GM03348 (cell line): ENCODE data around the gene ATPAF1.

Source experiments
- DNase-seq: peaks from one replicate; pipeline ENCODE4 v3.0.0; 2012; ENCODE audit warnings: low spot score

Gene ATPAF1

GRCh38 chr1:46615735-46616134 lies 52.4 kb downstream of the ATPAF1 start:
- no peak for DNase-seq

DNA sequence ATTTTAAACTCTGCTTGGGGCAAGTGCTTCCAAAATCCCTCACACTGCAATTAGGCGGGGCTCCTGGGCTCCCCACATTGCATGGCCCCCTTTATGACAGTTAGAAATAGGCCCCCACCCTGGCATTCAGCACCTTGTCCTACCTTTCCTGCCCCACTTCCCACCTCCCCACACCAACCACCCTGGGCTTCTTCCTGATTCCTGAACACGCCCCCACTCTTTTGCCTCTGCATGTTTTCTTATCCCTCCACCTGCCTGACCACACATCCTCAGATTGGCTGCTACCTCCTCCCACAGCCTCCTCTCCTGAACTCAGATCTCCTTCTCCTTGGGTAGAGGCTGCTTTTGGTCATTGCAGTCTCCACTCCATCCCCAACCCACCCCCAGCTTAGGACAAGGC lies 53.1 kb downstream of the ATPAF1 start:
- DNase-seq: no peak

- DNase-seq: no peak
Measured at GRCh38 chr1:46614604-46614984, 53.6 kb downstream of the ATPAF1 start.

DNA sequence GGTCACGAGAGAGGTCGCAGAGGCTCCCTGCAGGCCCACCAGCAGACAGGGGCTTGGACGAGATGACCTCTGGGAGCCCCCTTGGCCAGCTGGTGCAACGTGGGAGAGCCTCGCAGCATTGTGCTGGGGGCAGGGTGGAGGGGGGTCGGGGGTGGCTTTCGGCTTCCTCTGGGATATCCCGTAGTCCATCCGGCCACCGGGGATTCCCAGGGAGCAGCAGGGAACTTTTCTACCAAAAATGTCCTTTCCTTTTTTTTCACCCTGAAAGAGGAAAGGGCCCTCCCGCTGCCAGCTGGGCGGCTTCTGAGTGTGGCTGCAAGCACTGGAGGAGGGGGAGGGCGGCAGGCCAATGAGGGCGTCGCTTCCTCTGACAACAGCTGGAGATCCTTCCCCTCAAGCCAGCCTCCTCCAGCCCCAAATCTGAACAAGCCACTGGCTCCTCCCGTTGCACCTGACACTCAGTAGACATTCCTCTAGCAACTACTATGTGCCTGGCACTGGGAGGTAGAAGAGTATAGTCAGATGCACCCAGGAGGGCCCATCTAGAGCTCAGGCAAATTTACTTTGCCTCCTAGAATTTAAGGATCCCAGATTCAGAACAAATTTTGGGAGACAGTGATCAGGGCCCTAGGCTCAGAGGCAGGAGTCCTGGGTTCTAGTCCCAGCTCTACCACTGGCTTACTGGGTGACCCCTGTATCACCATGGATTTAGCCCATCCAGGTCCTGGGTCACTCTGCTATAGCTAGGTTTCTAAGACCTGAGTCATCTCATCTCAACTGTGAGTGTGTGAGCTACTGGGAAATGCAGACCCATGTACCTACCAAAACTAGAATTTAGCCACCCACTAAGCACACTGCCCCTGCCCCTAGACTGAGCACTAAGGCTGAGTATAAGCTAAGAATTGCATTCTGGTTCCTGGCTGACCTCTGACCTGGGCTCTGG lies 54.2 kb downstream of the ATPAF1 start:
- DNase-seq: peak; percentile 91

- no peak for DNase-seq
Measured at GRCh38 chr1:46612937-46613660, 55.1 kb downstream of the ATPAF1 start.

DNA sequence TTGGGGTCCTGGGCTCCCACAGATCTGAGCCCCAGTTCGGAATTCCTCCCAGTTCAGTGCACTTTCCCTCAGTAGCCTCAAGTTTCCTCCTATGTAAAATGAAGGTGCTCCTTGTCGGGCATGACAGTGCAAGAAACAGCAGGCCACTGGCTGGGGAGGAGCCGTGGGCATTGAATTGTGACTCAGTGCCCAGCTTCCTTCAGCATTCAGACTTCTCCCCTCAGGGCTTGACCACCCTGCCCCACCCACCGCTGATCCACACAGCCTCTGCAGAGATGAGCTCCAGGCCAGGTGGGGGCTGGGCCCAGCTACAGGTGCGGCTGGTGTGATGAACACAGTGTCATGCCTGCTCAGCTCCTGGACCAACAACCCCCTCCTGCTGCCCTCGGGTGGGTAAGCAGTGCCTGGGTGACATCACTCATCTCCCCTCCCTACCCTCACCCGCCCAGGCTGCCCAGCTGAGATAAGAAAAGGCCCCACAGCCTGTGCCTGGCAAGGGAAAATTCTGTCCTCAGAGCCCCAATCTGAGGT lies 56.4 kb downstream of the ATPAF1 start:
- DNase-seq: no peak

DNA sequence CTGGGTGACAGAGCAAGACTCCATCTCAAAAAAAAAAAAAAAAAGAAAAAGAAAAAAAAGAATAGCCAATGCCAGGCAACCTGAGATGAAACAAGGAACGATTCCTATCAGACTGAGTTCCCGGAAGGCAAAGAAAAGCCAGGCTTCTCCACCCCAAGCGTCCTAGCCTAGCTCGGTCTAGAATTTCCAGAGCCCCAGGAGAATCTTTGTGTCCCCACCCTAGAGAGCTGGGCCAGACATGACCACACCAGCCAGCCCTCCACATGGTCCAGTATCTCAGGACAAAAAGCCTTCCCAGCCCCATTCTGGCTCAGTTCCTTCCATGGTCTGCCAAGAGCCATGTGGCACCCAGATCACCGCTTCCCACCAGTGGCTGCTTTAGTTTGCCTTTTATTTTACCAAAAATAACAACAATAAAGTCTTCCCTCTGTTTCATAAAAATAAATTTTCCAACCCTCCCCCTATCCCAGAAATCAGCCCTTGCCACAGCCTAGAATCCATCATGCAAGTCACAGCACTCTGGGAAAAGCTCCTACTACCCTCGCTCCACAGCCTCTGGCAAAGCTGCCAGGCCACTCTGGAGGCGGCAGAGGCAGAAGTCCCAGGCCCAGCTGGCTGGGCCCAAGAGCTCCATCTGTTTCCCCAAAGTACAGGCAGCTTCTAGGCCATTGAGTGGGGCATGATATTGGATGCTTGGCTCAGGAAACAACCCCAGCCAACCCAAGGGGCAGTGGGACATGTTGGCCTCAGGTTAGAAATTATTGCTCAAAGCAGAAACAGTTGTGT lies 60.6 kb downstream of the ATPAF1 start:
- DNase-seq: no peak

DNA sequence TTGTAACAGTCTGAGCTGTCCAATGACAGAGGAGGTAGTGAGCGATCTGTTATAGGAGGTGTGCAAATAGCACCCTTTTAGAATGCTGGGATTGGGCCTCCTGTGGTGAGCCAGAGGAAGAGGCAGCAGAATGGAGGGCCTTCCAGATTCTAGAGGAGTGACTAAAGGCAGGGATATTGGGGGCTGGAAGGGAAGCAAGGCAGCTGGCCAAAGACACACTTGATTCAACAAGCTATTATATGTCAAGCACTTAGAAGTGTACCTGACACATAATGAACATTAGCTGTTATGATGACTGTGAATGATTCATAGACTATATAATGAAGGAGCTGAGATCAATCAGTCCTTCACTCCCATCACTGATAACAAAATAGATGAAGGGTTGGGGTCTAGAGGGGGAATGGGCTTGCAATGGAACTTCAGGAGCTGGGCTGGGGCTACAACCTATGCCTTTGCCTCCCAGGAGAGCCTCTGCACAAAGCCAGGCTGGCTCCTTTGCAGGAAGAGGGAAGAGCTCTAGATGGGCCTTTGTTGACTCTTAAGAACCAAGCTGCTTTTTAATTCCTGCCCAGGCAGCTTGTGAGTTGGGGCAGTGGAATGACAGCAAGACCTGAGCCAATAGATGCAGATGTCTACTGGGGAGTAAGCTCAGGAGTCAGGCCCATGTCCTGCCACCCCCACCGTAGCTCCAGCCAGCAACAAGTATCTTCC lies 61.8 kb downstream of the ATPAF1 start:
- no peak for DNase-seq

- DNase-seq: no peak
Measured at GRCh38 chr1:46605232-46605631, 62.9 kb downstream of the ATPAF1 start.

DNA sequence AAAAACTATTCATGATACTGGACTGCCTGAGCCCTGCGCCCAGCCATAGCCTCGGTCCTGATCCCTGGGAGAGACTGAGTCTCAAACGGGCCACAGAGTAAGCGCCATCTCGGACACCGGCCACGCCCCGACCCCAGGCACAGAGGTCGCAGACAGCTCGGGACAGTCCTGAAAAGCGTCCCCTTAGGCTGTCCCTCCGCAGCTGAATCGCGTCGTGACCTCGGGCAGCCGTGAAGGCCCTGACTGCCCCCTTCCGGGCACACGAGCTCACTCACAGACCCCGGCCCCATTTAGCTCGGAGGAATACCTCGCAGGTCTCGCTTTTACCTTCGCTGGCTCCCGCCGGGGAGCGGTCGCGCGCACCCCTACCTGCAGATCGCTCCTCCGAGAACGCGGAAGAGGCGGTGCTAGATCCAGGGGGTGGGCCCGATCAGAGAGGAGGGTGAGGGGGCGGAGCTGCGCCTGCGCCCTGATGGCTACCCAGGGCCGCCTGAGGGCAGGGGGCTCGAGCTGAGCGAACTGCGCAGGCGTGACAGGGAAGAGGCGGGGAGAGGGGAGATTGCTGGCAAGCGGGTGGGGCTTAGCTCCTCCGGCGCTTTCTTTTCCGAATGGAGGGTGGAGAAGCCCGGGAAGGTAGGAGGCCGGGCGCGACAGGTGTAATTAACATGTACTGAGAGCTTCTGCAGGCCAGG lies 64.2 kb downstream of the ATPAF1 start, which contains the start of gene MKNK1:
Gene MKNK1, minus strand, starts transcription at position 411 of the 692 bp plus-strand sequence. CDS start 20,941 bp downstream, outside the sequence.
- DNase-seq: peak; percentile 100

GRCh38 chr1:46603481-46603857 lies 64.7 kb downstream of the ATPAF1 start:
- no peak for DNase-seq

GRCh38 chr1:46601257-46602007 lies 66.7 kb downstream of the ATPAF1 start:
- no peak for DNase-seq

GRCh38 chr1:46599059-46599970 lies 68.8 kb downstream of the ATPAF1 start:
- no peak for DNase-seq

- no peak for DNase-seq
Measured at GRCh38 chr1:46596846-46597245, 71.3 kb downstream of the ATPAF1 start.

DNA sequence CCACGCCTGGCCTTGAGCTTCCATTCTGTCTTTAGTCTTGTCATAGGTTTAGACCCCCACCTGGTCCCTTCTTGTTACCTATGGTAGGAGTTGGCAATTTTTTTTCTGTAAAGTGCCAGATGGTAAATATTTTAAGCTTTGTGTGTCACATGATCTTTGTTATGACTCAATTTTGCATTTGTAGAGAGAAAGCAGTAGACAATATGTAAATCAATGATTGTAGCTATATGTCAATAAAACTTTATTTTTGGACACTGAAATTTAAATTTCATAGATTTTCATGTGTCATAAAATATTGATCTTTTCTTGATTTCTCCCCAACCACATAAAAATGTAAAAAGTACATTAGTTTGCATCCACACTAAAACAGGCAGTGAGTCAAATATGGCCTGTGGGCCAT lies 72.1 kb downstream of the ATPAF1 start:
- no peak for DNase-seq

DNA sequence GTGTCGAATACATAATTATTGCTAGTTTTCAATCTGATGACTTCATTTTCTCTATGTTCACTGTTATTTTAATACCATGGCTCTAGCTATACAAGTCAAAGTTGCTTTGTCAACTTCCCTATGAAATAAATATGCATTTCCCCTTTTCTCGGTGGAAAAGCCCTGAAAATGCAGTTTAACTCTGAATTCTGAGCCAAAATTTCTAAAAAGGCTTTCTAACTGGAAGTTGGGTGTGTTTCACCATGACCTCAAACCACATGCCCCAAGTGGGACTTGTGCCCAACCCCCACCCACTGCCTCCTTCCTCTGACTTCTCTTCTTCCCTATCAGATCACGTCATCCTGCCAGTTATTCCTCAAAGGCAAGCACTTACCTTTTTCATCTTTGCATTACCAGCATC lies 73.0 kb downstream of the ATPAF1 start:
- DNase-seq: peak; percentile 32

DNA sequence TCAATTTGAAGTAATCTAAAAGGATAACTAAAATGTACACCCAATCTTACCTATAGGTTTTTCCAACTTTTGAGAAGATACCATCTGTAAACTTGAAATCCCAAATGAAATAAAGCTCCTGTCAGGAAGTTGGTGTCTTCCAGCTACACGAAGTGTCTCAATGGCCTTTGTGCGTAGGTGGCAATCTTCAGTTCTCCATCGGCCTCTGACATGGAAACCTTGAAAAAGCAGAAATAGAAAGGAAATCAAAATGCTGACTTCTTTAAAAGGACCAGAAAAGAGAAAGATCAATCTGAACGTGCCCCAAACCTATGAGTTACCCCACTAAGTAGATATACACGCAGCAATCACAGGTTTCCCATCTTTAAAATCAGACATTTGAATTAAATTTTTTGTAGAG lies 74.1 kb downstream of the ATPAF1 start:
- DNase-seq: no peak

DNA sequence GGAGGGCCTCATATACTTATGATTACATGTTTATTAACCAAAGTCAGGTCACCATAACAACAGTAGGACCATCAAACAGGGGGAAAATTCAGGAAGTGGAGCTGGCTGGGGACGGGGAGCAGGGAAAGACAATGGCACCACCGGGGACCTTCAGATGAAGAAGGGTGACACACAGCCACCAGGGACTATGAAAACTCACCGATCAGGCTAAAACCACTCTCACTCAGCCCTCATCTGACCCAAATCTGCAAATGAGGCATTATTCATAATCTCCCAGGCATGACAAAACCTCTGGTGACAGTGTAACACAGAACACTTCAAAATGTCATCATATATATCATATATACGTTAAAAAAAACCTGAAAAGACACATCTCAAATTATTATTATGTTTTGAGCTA lies 75.3 kb downstream of the ATPAF1 start:
- DNase-seq: no peak

GRCh38 chr1:46589529-46589928 lies 78.6 kb downstream of the ATPAF1 start:
- DNase-seq: no peak
